ENCODE results near the gene ATP8B3.

The ATP8B3 gene

DNA sequence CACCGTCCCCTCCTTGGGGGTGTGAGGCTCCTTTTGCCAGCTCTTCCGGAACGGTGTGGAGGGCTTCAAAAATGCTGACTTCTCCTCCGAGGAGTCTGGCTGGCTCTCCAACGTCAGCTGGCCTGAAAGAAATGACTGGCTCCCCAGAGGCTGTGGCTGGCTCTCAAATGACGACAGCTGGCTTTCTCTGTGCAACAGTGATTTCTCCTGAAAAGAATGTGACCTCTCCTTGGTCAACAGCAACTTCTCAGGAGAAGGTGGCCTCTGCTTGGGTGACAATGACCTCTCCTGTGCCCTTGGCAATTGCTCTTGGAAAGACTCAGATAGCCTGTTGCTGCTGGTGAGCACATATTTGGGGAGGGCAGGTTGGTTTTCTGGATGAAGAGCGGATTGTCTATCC, 29.6 kb downstream of the ATP8B3 start:
- H3K27me3 ChIP-seq (ENCODE audit: insufficient read depth, low read length) = peaks cover 40% of the 10 kb centered on the region
- H3K4me3 ChIP-seq (ENCODE audit: low read length) = no peak overlapping the region
- H2AFZ ChIP-seq (ENCODE audit: low read depth, low read length) = no peak overlapping the region
- H3K9me3 ChIP-seq (ENCODE audit: low read length) = peaks cover 17% of the 10 kb centered on the region
- H3K4me1 ChIP-seq (ENCODE audit: insufficient read depth, low read length) = peaks cover 2% of the 10 kb centered on the region
- H3K36me3 ChIP-seq (ENCODE audit: insufficient read depth, low read length) = no peaks in the 10 kb centered on the region

GRCh38 chr19:1780272-1780958, 31.7 kb downstream of the ATP8B3 start:
- Histone ChIP-seq H3K36me3 (ENCODE audit: insufficient read depth, low read length) (no peaks in the 10 kb centered on the region), H3K4me1 (ENCODE audit: insufficient read depth, low read length) (peaks cover 2% of the 10 kb centered on the region), H2AFZ (ENCODE audit: low read depth, low read length) (no peak overlapping the region), H3K4me3 (ENCODE audit: low read length) (no peak overlapping the region), H3K27me3 (ENCODE audit: insufficient read depth, low read length) (peaks cover 60% of the 10 kb centered on the region), H3K9me3 (ENCODE audit: low read length) (peaks cover 23% of the 10 kb centered on the region)

DNA sequence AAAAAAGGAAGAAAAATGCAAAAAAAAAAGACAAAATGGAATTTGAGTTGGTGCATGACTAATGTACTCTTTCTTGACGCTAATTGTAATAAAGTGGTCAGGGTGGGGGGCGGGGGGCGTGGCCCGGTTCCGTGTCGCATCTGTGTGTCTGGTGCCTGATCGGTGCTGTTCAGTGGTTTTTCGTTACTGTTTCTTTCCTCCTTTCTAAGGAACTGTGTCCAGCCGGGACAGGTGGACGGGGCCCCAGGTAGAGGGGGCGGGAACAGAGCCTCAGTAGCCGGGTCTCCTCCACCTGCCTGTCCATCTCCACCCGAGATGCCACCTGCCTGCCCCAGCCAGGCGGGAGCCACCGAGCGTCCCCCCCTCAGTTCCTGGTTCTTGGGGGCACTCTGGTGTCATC, 32.5 kb downstream of the ATP8B3 start:
- H3K9me3 ChIP-seq (ENCODE audit: low read length) = peaks cover 28% of the 10 kb centered on the region
- H2AFZ ChIP-seq (ENCODE audit: low read depth, low read length) = no peak overlapping the region
- H3K4me3 ChIP-seq (ENCODE audit: low read length) = no peak overlapping the region
- peaks cover 64% of the 10 kb centered on the region for H3K27me3 ChIP-seq (ENCODE audit: insufficient read depth, low read length)
- H3K4me1 ChIP-seq (ENCODE audit: insufficient read depth, low read length) = peaks cover 2% of the 10 kb centered on the region
- H3K36me3 ChIP-seq (ENCODE audit: insufficient read depth, low read length) = no peaks in the 10 kb centered on the region

- no peak overlapping the region for H2AFZ ChIP-seq (ENCODE audit: low read depth, low read length)
- H3K4me1 ChIP-seq (ENCODE audit: insufficient read depth, low read length) = peaks cover 2% of the 10 kb centered on the region
- H3K27me3 ChIP-seq (ENCODE audit: insufficient read depth, low read length) = peaks cover 67% of the 10 kb centered on the region
- H3K9me3 ChIP-seq (ENCODE audit: low read length) = peaks cover 31% of the 10 kb centered on the region
- no peaks in the 10 kb centered on the region for H3K36me3 ChIP-seq (ENCODE audit: insufficient read depth, low read length)
- H3K4me3 ChIP-seq (ENCODE audit: low read length) = no peak overlapping the region
Observed at GRCh38 chr19:1777149-1777548, 34.9 kb downstream of the ATP8B3 start.

- Histone ChIP-seq H3K9me3 (ENCODE audit: low read length) (peaks cover 28% of the 10 kb centered on the region), H3K4me3 (ENCODE audit: low read length) (no peak overlapping the region), H3K36me3 (ENCODE audit: insufficient read depth, low read length) (no peaks in the 10 kb centered on the region), H3K4me1 (ENCODE audit: insufficient read depth, low read length) (peaks cover 2% of the 10 kb centered on the region), H2AFZ (ENCODE audit: low read depth, low read length) (no peak overlapping the region), H3K27me3 (ENCODE audit: insufficient read depth, low read length) (peaks cover 67% of the 10 kb centered on the region)
Observed at GRCh38 chr19:1776606-1777147, 35.4 kb downstream of the ATP8B3 start.

GRCh38 chr19:1775951-1776605, 36.0 kb downstream of the ATP8B3 start:
- H2AFZ ChIP-seq (ENCODE audit: low read depth, low read length) = no peak overlapping the region
- peaks cover 70% of the 10 kb centered on the region for H3K27me3 ChIP-seq (ENCODE audit: insufficient read depth, low read length)
- H3K4me1 ChIP-seq (ENCODE audit: insufficient read depth, low read length) = peaks cover 2% of the 10 kb centered on the region
- no peak overlapping the region for H3K4me3 ChIP-seq (ENCODE audit: low read length)
- H3K9me3 ChIP-seq (ENCODE audit: low read length) = peaks cover 28% of the 10 kb centered on the region
- H3K36me3 ChIP-seq (ENCODE audit: insufficient read depth, low read length) = no peaks in the 10 kb centered on the region

DNA sequence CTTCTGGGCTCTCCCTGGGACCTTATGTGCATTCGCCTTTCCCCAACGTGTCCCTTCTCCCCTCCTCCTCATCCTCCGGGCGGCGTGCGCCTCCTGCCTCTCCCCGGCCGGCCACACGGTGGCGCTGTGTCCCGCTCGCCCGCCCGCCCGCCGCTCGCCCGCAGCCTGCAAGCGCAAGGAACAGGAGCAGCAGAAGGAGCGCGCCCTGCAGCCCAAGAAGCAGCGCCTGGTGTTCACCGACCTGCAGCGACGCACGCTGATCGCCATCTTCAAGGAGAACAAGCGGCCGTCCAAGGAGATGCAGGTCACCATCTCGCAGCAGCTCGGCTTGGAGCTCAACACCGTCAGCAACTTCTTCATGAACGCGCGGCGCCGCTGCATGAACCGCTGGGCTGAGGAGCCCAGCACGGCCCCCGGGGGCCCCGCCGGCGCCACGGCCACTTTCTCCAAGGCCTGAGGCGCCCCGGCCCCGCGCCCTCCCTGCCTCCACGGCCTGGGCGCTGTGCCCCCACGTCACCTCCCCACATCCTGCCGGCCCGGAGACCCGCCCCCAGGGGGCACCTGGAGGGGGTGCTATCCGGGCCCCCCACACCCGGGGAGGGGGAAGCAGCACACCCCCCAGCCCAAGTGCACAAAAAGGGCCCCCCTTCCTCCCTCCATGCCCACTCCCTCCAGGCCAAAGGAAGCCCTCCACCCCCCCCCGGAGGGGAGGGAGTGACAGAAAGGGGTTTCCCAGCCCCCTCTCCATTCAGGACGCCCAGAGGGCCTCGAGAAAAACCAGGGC, 36.9 kb downstream of the ATP8B3 start:
- peaks cover 28% of the 10 kb centered on the region for H3K9me3 ChIP-seq (ENCODE audit: low read length)
- H3K4me3 ChIP-seq (ENCODE audit: low read length) = no peak overlapping the region
- H2AFZ ChIP-seq (ENCODE audit: low read depth, low read length) = no peak overlapping the region
- H3K27me3 ChIP-seq (ENCODE audit: insufficient read depth, low read length) = peaks cover 66% of the 10 kb centered on the region
- H3K4me1 ChIP-seq (ENCODE audit: insufficient read depth, low read length) = peaks cover 2% of the 10 kb centered on the region
- H3K36me3 ChIP-seq (ENCODE audit: insufficient read depth, low read length) = no peaks in the 10 kb centered on the region

GRCh38 chr19:1773184-1773583, 38.9 kb downstream of the ATP8B3 start:
- H3K4me1 ChIP-seq (ENCODE audit: insufficient read depth, low read length) = no peaks in the 10 kb centered on the region
- peaks cover 30% of the 10 kb centered on the region for H3K9me3 ChIP-seq (ENCODE audit: low read length)
- no peak overlapping the region for H3K4me3 ChIP-seq (ENCODE audit: low read length)
- no peaks in the 10 kb centered on the region for H3K36me3 ChIP-seq (ENCODE audit: insufficient read depth, low read length)
- H2AFZ ChIP-seq (ENCODE audit: low read depth, low read length) = no peak overlapping the region
- peaks cover 55% of the 10 kb centered on the region for H3K27me3 ChIP-seq (ENCODE audit: insufficient read depth, low read length)

- Histone ChIP-seq H3K4me1 (ENCODE audit: insufficient read depth, low read length) (no peaks in the 10 kb centered on the region), H3K4me3 (ENCODE audit: low read length) (no peak overlapping the region), H2AFZ (ENCODE audit: low read depth, low read length) (no peak overlapping the region), H3K9me3 (ENCODE audit: low read length) (peaks cover 27% of the 10 kb centered on the region), H3K27me3 (ENCODE audit: insufficient read depth, low read length) (peaks cover 55% of the 10 kb centered on the region), H3K36me3 (ENCODE audit: insufficient read depth, low read length) (no peaks in the 10 kb centered on the region)
Observed at GRCh38 chr19:1770866-1771576, 41.1 kb downstream of the ATP8B3 start.

DNA sequence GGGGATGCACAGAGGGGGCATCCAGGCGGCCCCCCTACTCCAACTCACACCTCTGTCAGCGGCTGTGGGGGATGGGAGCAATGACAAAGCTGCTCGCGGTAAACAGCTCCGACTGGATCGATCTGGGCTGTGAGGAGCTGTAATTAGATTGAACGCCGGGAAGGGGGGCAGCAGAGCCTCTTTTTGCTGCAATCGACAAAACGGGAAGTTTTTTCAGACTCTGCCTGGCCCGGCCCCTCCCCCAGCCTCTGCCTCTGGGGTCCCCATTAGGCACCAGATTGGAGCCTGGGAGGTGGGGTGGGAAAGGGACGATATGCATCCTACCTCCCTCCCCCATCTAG, 42.5 kb downstream of the ATP8B3 start:
- Histone ChIP-seq H3K36me3 (ENCODE audit: insufficient read depth, low read length) (no peaks in the 10 kb centered on the region), H3K4me3 (ENCODE audit: low read length) (no peak overlapping the region), H3K4me1 (ENCODE audit: insufficient read depth, low read length) (peaks cover 3% of the 10 kb centered on the region), H3K27me3 (ENCODE audit: insufficient read depth, low read length) (peaks cover 59% of the 10 kb centered on the region), H3K9me3 (ENCODE audit: low read length) (peaks cover 20% of the 10 kb centered on the region), H2AFZ (ENCODE audit: low read depth, low read length) (no peak overlapping the region)

- H3K4me1 ChIP-seq (ENCODE audit: insufficient read depth, low read length) = peaks cover 3% of the 10 kb centered on the region
- peaks cover 59% of the 10 kb centered on the region for H3K27me3 ChIP-seq (ENCODE audit: insufficient read depth, low read length)
- no peak overlapping the region for H3K4me3 ChIP-seq (ENCODE audit: low read length)
- H2AFZ ChIP-seq (ENCODE audit: low read depth, low read length) = no peak overlapping the region
- peaks cover 15% of the 10 kb centered on the region for H3K9me3 ChIP-seq (ENCODE audit: low read length)
- H3K36me3 ChIP-seq (ENCODE audit: insufficient read depth, low read length) = no peaks in the 10 kb centered on the region
Observed at GRCh38 chr19:1768918-1769644, 43.0 kb downstream of the ATP8B3 start.

DNA sequence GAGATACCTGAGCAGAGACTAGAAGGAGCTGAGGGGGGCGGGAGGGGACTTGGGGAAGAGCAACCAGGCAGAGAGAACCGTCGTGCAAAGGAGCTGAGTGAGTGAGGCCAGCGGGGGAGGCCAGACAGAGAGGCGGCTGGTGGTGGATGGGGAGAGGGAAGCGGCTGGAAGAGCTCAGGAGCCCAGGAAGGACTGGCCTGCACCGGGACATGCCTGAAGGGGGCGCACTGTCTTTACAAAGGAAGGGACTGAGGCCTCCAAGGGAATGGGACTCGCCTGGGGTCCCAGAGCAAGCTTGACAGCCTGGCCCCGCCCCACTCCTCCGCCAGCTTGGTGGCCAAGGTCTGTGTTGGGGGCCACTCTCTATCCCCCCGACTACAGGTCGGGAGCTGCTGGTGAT, 43.8 kb downstream of the ATP8B3 start:
- Histone ChIP-seq H2AFZ (ENCODE audit: low read depth, low read length) (no peak overlapping the region), H3K27me3 (ENCODE audit: insufficient read depth, low read length) (peaks cover 59% of the 10 kb centered on the region), H3K36me3 (ENCODE audit: insufficient read depth, low read length) (no peaks in the 10 kb centered on the region), H3K9me3 (ENCODE audit: low read length) (peaks cover 9% of the 10 kb centered on the region), H3K4me1 (ENCODE audit: insufficient read depth, low read length) (peaks cover 3% of the 10 kb centered on the region), H3K4me3 (ENCODE audit: low read length) (no peak overlapping the region)
